ENCODE results near the gene ADAMTS17. TPM values are rescaled to one million over a fixed set of nuclear protein-coding genes. Genes with fewer than 3 reads are reported as not detected.

Gene ADAMTS17
- total and polyA plus RNA-seq, 3 donors from 2014 or later, result 6.8 to 17.8 (median 12.4) TPM

DNA sequence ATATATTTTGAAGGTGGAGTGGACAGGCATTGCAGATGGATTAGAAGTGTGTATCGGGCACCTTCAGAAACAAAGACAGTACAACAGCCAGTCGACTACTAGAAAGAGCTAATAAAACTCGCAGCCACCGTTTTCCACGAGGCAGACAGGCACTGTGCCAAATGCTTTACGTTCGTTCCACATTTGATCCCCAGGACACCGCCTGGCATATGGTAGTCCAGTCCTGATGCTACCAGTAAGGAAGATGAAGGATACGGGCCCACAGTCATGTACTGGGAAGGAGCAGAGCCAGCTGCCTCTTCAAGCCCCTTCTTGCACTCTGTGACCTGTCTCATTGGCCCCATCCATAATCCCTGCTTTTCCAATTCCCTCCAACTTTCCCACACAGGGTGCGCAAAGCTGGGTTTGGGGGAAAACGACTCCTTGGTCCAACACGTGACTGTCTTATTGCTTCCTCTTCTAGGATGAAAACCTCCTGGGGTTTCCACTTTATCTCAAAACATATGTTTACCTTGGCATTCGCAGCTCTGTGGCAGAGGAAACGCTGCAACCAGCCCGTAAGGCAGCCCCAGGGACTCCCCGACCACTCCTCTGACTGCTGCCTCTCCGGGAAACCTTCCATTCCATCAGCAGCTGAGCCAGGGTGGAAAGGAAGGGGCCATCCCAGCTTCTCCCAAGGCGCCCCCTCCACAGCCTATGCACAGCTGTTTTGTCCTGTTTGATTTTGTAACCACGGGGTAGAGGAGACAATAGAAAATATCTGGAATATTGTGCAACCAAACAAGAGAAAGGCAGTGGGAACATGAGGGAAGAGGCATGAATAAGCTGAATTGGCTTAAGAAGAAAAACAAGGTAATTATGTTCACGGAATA is 107.4 kb downstream of the ADAMTS17 start:
- intact Hi-C loops (cut with DNase I; ENCODE audit: low total_unique reads), result no loop called here
- Histone ChIP-seq H3K27me3 (no peaks in the 10 kb centered on the region), H3K27ac (no peak overlapping the region), H3K9me3 (no peaks in the 10 kb centered on the region), H3K4me1 (no peaks in the 10 kb centered on the region), H3K4me3 (no peak overlapping the region), H3K36me3 (ENCODE audit: low read depth, missing control alignments) (no peaks in the 10 kb centered on the region)
- 57 to 61% methylated on average over 20 of the region's 20 CpGs for WGBS, 2 donors
- DNase-seq, result no peak
- TF ChIP-seq, protein P1, sequence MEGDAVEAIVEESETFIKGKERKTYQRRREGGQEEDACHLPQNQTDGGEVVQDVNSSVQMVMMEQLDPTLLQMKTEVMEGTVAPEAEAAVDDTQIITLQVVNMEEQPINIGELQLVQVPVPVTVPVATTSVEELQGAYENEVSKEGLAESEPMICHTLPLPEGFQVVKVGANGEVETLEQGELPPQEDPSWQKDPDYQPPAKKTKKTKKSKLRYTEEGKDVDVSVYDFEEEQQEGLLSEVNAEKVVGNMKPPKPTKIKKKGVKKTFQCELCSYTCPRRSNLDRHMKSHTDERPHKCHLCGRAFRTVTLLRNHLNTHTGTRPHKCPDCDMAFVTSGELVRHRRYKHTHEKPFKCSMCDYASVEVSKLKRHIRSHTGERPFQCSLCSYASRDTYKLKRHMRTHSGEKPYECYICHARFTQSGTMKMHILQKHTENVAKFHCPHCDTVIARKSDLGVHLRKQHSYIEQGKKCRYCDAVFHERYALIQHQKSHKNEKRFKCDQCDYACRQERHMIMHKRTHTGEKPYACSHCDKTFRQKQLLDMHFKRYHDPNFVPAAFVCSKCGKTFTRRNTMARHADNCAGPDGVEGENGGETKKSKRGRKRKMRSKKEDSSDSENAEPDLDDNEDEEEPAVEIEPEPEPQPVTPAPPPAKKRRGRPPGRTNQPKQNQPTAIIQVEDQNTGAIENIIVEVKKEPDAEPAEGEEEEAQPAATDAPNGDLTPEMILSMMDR (IDR thresholded peaks at IDR 0.05), result no peak
- no peak for TF ChIP-seq POLR2A (IDR thresholded peaks at IDR 0.05)

DNA sequence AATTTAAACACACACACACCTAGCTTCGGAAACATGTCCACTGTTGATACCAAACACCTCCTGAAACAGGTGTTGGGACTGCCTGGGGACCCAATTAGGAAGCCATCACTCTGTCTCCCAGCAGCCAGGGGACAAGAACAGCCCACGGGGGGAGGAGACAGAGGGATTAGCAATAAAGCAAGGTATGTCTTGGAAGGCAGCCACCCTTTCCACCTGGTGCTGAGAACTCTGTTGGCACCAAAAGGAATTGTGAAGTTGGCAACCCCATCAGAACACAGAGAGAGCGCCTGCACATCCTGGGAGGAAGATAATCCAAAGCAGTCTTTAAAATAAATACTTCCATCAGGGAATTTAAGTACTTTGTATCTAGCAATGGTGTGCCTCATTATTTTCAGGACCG is 111.0 kb downstream of the ADAMTS17 start:
- H3K36me3 ChIP-seq (ENCODE audit: low read depth, missing control alignments), result no peaks in the 10 kb centered on the region
- no peaks in the 10 kb centered on the region for H3K9me3 ChIP-seq
- WGBS, 2 donors, result 87 to 90% methylated on average over 4 of the region's 4 CpGs
- no peak overlapping the region for H3K4me3 ChIP-seq
- intact Hi-C loops (cut with DNase I; ENCODE audit: low total_unique reads), result no loop called here
- H3K27me3 ChIP-seq, result no peaks in the 10 kb centered on the region
- DNase-seq, result no peak
- TF ChIP-seq POLR2A (IDR thresholded peaks at IDR 0.05), result no peak
- TF ChIP-seq, protein P1 (IDR thresholded peaks at IDR 0.05), result no peak
- no peak overlapping the region for H3K27ac ChIP-seq
- no peaks in the 10 kb centered on the region for H3K4me1 ChIP-seq

DNA sequence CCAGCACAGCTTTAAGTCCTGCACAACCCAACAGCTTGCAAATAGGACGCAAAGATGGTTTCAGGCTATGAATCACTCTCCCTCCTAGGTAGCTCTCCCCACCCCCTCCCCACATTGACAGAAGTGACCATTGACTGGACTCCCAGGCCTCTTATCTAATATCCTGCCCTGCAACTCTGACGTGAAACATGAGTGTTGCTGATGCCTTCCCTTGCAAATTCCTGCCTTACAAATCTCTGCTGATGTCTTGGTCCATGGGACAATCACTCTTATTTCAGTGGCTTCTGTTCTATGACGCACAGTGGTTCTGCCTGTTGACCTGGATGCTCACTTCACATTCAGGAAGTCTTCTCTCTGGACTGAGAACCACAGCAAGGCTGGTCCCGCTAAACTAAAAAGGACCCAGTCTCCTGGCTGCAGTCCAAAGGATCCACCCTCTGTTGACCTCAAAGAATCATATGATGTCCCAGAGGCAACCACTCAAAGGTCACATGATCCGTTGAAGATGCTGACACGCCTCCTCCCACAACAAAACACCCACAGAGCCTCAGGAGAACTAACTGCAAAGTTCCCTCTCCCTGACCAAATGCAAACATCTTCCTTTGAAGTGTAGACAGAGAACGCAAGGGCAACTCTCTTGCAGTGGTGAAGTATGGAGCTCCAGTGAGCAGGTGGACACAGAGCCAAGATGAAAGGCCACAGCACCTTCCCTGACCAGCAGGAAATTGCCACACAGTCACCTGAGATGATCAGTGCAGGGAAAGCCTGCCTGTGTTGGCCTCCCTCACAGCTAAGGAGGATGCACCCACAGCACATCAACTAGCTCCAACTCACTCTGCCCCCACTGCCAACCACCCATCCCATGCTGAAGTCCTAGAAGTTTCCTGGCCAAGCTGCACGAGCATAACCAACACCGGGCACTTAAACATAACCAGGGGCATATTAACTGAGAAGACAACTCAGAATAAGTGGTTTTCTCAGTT is 112.3 kb downstream of the ADAMTS17 start:
- Histone ChIP-seq H3K4me1 (no peaks in the 10 kb centered on the region), H3K27me3 (no peaks in the 10 kb centered on the region), H3K27ac (no peak overlapping the region), H3K4me3 (no peak overlapping the region), H3K9me3 (no peaks in the 10 kb centered on the region), H3K36me3 (ENCODE audit: low read depth, missing control alignments) (no peaks in the 10 kb centered on the region)
- TF ChIP-seq, protein P1 (IDR thresholded peaks at IDR 0.05), result no peak
- TF ChIP-seq POLR2A (IDR thresholded peaks at IDR 0.05), result no peak
- intact Hi-C loops (cut with DNase I; ENCODE audit: low total_unique reads), result no loop called here
- DNase-seq, result no peak
- 89 to 90% methylated on average over 9 of the region's 9 CpGs for WGBS, 2 donors

DNA sequence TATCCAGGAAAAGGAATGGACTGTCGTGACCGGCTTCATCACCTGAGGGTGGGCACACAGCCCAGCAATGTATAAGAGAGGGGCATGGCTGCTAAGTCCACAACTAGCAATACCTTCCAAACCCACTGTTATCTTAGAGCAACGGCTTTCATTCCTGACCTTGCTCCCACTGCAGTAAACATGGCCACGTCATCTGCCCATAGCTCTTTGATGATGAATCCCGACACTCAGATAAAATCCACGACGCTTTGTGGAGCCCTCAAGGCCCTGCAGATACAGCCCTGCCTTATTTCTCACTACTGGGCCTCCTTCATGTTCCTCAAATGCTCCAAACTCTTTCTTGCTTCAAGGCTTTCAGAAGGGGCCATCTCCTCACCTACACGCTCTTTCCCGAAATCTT is 114.0 kb downstream of the ADAMTS17 start:
- Histone ChIP-seq H3K27me3 (no peaks in the 10 kb centered on the region), H3K4me3 (no peak overlapping the region), H3K36me3 (ENCODE audit: low read depth, missing control alignments) (no peaks in the 10 kb centered on the region), H3K27ac (no peak overlapping the region), H3K9me3 (no peaks in the 10 kb centered on the region), H3K4me1 (no peaks in the 10 kb centered on the region)
- no peak for TF ChIP-seq POLR2A (IDR thresholded peaks at IDR 0.05)
- TF ChIP-seq, protein P1 (IDR thresholded peaks at IDR 0.05), result no peak
- 83 to 86% methylated on average over 8 to 9 of the region's 9 CpGs for WGBS, 2 donors
- DNase-seq, result no peak
- intact Hi-C loops (cut with DNase I; ENCODE audit: low total_unique reads), result no loop called here

All from testis (tissue), 3 donors.